IPS-NIHi7 (cell line): ENCODE data around the gene RDH11.
"Not testable (repeated sequence)": the region's sequence is repeated elsewhere in the genome, so short reads cannot be mapped to it uniquely, and the experiment has no call there.

Experiments used
- DNase-seq: peaks from one replicate; pipeline ENCODE4 v3.0.0; 2012; ENCODE audit warnings: mixed read lengths; ENCODE audit errors: extremely low spot score

Gene RDH11, protein sequence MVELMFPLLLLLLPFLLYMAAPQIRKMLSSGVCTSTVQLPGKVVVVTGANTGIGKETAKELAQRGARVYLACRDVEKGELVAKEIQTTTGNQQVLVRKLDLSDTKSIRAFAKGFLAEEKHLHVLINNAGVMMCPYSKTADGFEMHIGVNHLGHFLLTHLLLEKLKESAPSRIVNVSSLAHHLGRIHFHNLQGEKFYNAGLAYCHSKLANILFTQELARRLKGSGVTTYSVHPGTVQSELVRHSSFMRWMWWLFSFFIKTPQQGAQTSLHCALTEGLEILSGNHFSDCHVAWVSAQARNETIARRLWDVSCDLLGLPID

GRCh38 chr14:67695394-67695949, at the start of gene RDH11:
Gene RDH11, minus strand, starts transcription at chr14:67695764. Its CDS starts 61 bp downstream, at chr14:67695703.
- DNase-seq = peak; percentile 91

DNA sequence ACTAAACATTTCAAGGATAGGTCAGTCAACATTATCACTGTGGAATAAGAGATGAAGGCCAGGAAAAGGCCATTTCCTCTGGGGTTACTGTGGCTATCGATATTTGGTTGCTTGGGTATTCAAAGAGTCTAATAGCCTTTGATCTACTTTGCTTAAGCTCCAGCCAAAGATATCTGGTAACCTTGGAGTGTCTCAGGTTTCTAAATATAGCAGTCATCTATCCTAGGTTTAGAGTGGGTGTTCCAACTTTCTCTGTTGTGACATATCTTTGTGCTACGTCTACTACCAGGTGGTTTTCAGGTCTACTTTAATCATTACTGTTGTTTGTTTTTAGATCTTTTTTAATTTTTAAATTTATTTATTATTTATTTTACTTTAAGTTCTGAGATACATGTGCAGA, 48.5 kb upstream of the RDH11 start:
- DNase-seq = no peak

DNA sequence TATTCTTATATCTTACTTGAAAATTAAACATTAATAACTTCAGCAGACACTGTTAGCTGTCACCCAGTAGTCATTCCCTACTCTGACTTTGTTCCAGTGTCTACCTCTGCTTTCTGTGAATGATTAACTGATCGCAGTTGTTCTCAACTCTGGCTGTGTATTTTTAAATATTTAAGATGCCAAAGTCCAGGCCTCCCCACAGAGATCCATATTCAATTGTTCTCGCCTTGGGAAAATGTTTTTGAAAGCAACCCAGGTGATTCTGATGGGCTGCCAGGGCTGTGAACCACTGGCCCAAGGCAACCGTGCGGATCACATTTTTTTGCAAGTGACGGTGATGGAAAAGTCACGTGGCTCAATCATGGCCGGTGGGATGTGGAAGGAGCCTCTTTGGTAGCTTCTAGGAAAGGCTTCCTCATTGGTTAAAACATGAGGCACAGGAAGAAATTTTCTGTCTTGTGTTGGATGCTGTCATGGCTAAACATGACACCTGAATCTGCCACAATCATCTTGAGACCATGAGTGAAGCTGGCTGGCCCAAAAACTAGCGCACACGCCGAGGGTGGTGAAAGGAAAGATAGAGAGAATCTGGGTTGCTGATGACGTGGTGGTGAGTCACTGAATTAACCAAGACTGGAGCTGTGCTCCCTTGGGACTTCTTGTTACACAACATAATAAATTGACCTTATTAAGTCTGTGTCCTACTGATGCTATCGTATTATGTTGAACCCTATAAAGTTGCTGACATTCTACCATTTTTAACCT, 43.4 kb upstream of the RDH11 start:
- DNase-seq = no peak

DNA sequence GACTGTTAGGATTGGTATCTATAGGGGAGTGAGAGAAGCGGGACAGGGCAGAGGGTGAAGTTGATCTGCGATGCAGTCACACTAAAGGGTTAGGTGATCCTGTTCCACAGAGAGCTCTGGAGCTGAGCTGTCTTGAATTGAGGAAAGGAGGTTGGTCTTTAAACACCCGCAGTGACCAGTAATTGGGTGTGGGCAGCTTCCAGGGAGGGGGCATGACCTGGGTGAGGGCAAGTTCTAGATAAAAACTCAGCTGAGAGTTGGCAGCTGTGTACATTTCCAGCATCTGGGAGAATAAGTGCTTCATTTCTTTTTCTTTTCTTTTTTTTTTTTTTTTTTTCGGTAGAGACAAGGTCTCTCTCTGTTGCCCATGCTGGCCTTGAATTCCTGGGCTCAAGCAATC, 41.2 kb upstream of the RDH11 start:
- no peak for DNase-seq

GRCh38 chr14:67735336-67736147, 40.0 kb upstream of the RDH11 start:
- DNase-seq = no peak

- DNase-seq = peak; percentile 64
Measured at GRCh38 chr14:67734675-67735074, 39.1 kb upstream of the RDH11 start.

DNA sequence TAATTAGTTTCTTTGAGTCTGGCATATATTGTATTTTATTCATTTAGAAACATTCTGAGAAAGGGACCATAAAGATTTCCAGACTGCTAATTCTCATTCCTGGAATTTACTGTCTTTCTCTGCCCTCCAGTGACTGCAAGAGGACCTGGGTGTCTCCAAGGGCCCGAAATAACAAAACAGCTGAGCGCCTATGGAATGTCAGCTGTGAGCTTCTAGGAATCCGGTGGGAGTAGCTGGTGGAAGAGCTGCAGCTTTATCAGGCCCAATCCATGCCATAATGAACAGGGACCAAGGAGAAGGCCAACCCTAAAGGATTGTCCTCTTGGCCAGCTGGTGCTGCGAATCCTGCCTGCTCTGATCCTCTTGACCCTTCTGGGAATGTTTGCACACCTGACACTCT, 38.1 kb upstream of the RDH11 start:
- DNase-seq = no peak

- DNase-seq = peak; percentile 79
Measured at GRCh38 chr14:67729072-67729885, 33.7 kb upstream of the RDH11 start.

DNA sequence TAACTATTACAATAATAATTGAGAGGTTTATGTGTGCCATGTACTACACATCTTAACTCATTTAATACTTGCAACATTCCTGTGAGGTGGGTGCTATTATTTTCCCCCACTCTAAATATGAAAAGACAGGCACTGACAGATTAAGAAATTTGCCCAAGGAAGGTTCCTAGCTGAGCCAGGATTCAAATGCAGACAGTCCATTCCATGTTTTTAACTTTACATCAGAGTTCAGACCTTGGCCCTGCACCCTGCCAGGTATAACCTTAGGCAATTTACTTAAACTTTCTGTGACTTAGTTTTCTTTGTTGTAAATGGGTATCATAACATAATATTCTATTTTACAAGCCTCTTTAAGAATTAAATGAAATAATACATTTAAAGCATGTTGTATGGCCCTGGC, 32.7 kb upstream of the RDH11 start:
- no peak for DNase-seq

GRCh38 chr14:67727361-67727760, 31.8 kb upstream of the RDH11 start:
- no peak for DNase-seq

DNA sequence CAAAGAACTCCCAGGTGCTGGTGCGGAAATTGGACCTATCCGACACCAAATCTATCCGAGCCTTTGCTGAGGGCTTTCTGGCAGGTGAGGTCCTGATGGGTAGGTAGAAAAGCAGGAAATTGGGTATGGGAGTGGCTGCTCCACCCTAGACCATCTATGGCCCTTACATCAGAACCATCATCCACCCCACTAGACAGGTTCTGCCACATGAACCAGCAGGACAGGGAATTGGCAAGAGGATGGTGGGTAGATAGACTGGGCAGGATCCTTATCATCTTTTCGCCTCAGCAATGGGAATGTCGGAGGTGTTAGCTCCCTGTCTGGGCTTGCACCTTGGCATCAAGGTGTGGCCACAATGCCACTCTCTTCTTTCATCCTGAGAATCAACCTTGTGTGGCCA, 29.6 kb upstream of the RDH11 start:
- DNase-seq = no peak

GRCh38 chr14:67722293-67722692, 26.7 kb upstream of the RDH11 start:
- peak; percentile 60 for DNase-seq

GRCh38 chr14:67721875-67722274, 26.3 kb upstream of the RDH11 start:
- no peak for DNase-seq

GRCh38 chr14:67719866-67720265, 24.3 kb upstream of the RDH11 start:
- no peak for DNase-seq

GRCh38 chr14:67719385-67719784, 23.8 kb upstream of the RDH11 start:
- DNase-seq = not testable (repeated sequence)

- DNase-seq = no peak
Measured at GRCh38 chr14:67718265-67718664, 22.7 kb upstream of the RDH11 start.

GRCh38 chr14:67717048-67717447, 21.5 kb upstream of the RDH11 start:
- DNase-seq = no peak

DNA sequence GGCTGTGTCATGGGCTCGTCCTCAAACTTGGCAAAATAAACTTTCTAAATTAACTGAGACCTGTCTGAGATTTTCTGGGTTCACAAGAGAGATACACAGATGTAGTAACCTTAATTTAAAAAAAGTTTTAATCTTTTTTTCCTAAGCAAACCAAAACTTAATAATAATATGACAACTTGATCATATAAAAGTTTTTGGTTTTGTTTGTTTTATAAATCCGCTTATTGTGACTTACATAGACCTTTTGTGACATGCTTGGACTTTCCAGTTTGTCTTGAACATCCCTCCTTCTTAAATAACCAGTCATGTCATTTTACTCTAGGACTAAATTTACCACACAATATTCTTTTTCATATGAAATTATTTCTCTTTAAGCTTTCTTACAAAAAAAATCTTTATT, 14.6 kb upstream of the RDH11 start:
- no peak for DNase-seq

- DNase-seq = not testable (repeated sequence)
Measured at GRCh38 chr14:67709796-67710195, 14.2 kb upstream of the RDH11 start.

GRCh38 chr14:67709346-67709745, 13.8 kb upstream of the RDH11 start:
- not testable (repeated sequence) for DNase-seq

DNA sequence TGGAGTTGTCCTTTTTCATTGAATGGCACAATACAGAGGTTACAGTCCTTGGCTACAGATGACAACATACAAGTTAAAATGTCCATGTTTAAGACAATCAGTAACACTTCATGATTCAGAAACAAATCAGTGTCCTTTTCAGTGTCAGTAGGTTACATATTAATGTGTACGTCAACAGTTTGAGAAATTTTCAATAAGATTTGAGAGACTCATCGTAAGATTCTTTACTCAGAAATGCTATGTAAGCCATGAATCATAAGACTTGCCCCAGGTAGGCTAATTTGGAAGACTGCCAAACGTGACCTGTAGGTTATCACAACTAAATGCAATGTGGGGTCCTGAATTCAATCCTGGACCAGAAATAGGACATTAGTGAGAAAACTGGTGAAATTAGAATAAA, 9.6 kb upstream of the RDH11 start:
- DNase-seq = no peak
